ENCODE results near the gene RIOK3. TPM values are rescaled to one million over a fixed set of nuclear protein-coding genes. Genes with fewer than 3 reads are reported as not detected.

RIOK3 gene
- total and polyA plus RNA-seq, 9 donors = 59.6 to 87.9 (median 72.1) TPM

DNA sequence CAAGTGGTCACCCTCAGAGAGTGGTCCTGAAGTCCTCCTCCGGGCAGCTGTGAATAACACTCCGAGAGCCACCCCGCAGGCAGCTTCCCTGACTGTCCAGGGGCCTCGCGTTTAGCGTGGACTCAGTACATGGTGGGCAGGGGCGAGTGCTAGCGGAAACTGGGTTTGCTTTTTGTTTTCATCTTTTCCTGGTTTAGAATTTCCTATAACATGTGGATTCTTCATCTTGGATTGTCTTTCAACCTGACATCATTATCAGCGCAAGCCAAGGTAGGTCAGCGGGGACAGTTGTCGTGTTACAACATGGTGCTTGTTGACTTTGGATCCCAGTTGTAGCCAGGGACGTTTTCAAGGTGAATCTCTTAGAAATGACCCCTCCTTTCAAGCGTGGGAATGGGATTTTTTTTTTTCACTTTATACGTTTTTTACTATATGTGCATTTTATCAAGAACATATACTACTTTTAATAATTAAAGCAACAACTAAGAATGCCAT is 71.2 kb downstream of the RIOK3 start:
- WGBS (ENCODE audit: insufficient coverage) = 100% methylated on average over 4 of the region's 14 CpGs
- Histone ChIP-seq H3K36me3 (ENCODE audit: control insufficient read depth, insufficient read depth, low read length) (peaks cover 70% of the 10 kb centered on the region), H3K9me3 (replicated peaks; ENCODE audit: control insufficient read depth, low read depth, low read length) (no peaks in the 10 kb centered on the region), H3K4me1 (ENCODE audit: control insufficient read depth, insufficient read depth, low read length) (no peaks in the 10 kb centered on the region), H3K27ac (ENCODE audit: low read length) (no peak overlapping the region), H3K4me3 (ENCODE audit: low read length) (no peak overlapping the region), H3K27me3 (ENCODE audit: control insufficient read depth, insufficient read depth, low read length) (no peaks in the 10 kb centered on the region)
- no peak for DNase-seq

- Histone ChIP-seq H3K27ac (ENCODE audit: low read length) (no peak overlapping the region), H3K27me3 (ENCODE audit: control insufficient read depth, insufficient read depth, low read length) (no peaks in the 10 kb centered on the region), H3K9me3 (replicated peaks; ENCODE audit: control insufficient read depth, low read depth, low read length) (no peaks in the 10 kb centered on the region), H3K36me3 (ENCODE audit: control insufficient read depth, insufficient read depth, low read length) (peaks cover 67% of the 10 kb centered on the region), H3K4me1 (ENCODE audit: control insufficient read depth, insufficient read depth, low read length) (no peaks in the 10 kb centered on the region), H3K4me3 (ENCODE audit: low read length) (no peak overlapping the region)
- WGBS (ENCODE audit: insufficient coverage) = 68% methylated on average over 3 of the region's 5 CpGs
- DNase-seq = no peak
Measured at GRCh38 chr18:23526501-23527063, 73.5 kb downstream of the RIOK3 start.

DNA sequence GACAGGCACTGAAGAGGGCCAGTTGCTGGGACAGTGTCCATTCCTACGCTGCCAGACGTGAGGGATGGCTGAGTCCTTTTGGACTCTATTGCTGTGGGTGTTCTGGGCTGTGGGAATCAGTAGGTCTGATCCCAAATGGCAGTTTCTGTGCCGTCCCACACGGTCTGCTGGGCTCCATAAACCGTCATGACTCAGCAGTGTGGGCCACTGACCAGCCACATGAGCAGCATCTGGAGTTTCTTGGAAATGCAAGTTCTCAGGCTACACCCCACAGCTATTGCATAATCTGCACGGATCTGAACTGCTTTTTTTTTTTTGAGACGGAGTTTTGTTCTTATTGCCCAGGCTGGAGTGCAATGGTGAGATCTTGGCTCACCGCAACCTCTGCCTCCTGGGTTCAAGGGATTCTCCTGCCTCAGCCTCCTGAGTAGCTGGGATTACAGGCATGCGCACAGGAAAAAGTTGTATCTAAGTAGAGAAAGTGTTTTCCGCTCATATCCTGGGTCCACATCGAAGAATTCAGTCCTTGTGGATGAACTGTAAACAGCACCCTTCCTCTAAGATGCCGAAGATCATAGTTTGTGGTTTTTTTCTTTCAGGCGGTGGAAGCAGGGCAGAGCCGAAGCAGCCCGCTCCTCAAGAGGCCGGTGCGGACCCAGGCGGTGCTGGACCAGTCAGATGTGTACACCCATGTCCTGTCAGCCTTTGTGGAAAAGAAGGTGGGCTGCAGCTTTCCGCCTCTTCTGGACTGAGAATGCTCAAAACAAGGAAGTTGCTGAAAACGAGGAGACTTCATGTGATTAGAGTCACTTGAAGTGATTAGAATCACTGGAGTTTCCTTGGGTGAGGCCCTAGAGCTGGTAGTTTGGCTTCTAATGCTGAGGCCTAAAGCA is 75.7 kb downstream of the RIOK3 start:
- Histone ChIP-seq H3K27me3 (ENCODE audit: control insufficient read depth, insufficient read depth, low read length) (no peaks in the 10 kb centered on the region), H3K4me1 (ENCODE audit: control insufficient read depth, insufficient read depth, low read length) (no peaks in the 10 kb centered on the region), H3K9me3 (replicated peaks; ENCODE audit: control insufficient read depth, low read depth, low read length) (no peaks in the 10 kb centered on the region), H3K36me3 (ENCODE audit: control insufficient read depth, insufficient read depth, low read length) (peaks cover 66% of the 10 kb centered on the region), H3K27ac (ENCODE audit: low read length) (no peak overlapping the region), H3K4me3 (ENCODE audit: low read length) (no peak overlapping the region)
- WGBS (ENCODE audit: insufficient coverage) = 85% methylated on average over 16 of the region's 20 CpGs
- DNase-seq = no peak

DNA sequence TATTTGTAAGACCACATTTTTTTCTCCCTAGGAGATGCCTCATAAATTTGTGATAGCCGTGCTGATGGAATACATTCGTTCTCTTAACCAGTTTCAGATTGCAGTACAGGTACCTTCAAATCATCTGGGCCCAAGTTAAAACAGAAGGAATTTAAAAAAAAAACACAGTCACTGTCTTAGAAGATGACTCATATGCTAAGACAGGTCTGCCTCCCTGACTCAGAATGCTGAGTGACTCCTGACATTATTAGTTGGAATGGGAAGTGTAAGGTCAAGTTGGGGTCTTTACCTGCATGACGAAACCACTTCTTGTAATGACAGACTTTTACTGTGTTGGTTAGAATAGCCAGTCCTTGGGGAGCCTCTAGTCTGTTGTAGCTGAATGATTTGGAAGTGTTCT is 76.5 kb downstream of the RIOK3 start:
- H3K4me1 ChIP-seq (ENCODE audit: control insufficient read depth, insufficient read depth, low read length) = no peaks in the 10 kb centered on the region
- H3K9me3 ChIP-seq (replicated peaks; ENCODE audit: control insufficient read depth, low read depth, low read length) = no peaks in the 10 kb centered on the region
- 76% methylated on average over 2 of the region's 3 CpGs for WGBS (ENCODE audit: insufficient coverage)
- no peak for DNase-seq
- H3K27ac ChIP-seq (ENCODE audit: low read length) = no peak overlapping the region
- no peak overlapping the region for H3K4me3 ChIP-seq (ENCODE audit: low read length)
- H3K36me3 ChIP-seq (ENCODE audit: control insufficient read depth, insufficient read depth, low read length) = peaks cover 72% of the 10 kb centered on the region
- H3K27me3 ChIP-seq (ENCODE audit: control insufficient read depth, insufficient read depth, low read length) = no peaks in the 10 kb centered on the region

- Histone ChIP-seq H3K27ac (ENCODE audit: low read length) (no peak overlapping the region), H3K9me3 (replicated peaks; ENCODE audit: control insufficient read depth, low read depth, low read length) (no peaks in the 10 kb centered on the region), H3K27me3 (ENCODE audit: control insufficient read depth, insufficient read depth, low read length) (no peaks in the 10 kb centered on the region), H3K4me3 (ENCODE audit: low read length) (no peak overlapping the region), H3K36me3 (ENCODE audit: control insufficient read depth, insufficient read depth, low read length) (peaks cover 78% of the 10 kb centered on the region), H3K4me1 (ENCODE audit: control insufficient read depth, insufficient read depth, low read length) (no peaks in the 10 kb centered on the region)
- WGBS (ENCODE audit: insufficient coverage) = 80% methylated on average over 4 of the region's 7 CpGs
- no peak for DNase-seq
Measured at GRCh38 chr18:23530195-23530594, 77.1 kb downstream of the RIOK3 start.

GRCh38 chr18:23531912-23532311 is 78.8 kb downstream of the RIOK3 start:
- WGBS (ENCODE audit: insufficient coverage) = 91% methylated on average over 13 of the region's 13 CpGs
- Histone ChIP-seq H3K4me1 (ENCODE audit: control insufficient read depth, insufficient read depth, low read length) (peaks cover 15% of the 10 kb centered on the region), H3K4me3 (ENCODE audit: low read length) (no peak overlapping the region), H3K36me3 (ENCODE audit: control insufficient read depth, insufficient read depth, low read length) (peaks cover 78% of the 10 kb centered on the region), H3K9me3 (replicated peaks; ENCODE audit: control insufficient read depth, low read depth, low read length) (no peaks in the 10 kb centered on the region), H3K27me3 (ENCODE audit: control insufficient read depth, insufficient read depth, low read length) (no peaks in the 10 kb centered on the region), H3K27ac (ENCODE audit: low read length) (no peak overlapping the region)
- DNase-seq = no peak

Other genes starting within 250 kb of the RIOK3 start
- 9.7 TPM for gene RMC1, start 50.2 kb downstream of the RIOK3 start, total RNA-seq
- 10 to 100 TPM; 11.0 to 14.5 (median 13.3) TPM for gene RMC1, start 50.2 kb downstream of the RIOK3 start, polyA plus RNA-seq (ENCODE audit: insufficient read depth in 1 of 8, insufficient read length in 8 of 8, low replicate concordance in 1 of 8)
- 25.3 TPM for gene NPC1, start 133.2 kb downstream of the RIOK3 start, total RNA-seq
- gene NPC1, start 133.2 kb downstream of the RIOK3 start, polyA plus RNA-seq (ENCODE audit: insufficient read depth in 1 of 8, insufficient read length in 8 of 8, low replicate concordance in 1 of 8) = 10 to 100 TPM; 17.9 to 29.2 (median 25.6) TPM
- gene ANKRD29, start 209.6 kb downstream of the RIOK3 start, total RNA-seq = 4.0 TPM
- 1 to 10 TPM; 2.1 to 5.5 (median 3.2) TPM for gene ANKRD29, start 209.6 kb downstream of the RIOK3 start, polyA plus RNA-seq (ENCODE audit: insufficient read depth in 1 of 8, insufficient read length in 8 of 8, low replicate concordance in 1 of 8)
- 6.3 TPM for gene LAMA3, start 236.2 kb downstream of the RIOK3 start, total RNA-seq
- gene LAMA3, start 236.2 kb downstream of the RIOK3 start, polyA plus RNA-seq (ENCODE audit: insufficient read depth in 1 of 8, insufficient read length in 8 of 8, low replicate concordance in 1 of 8) = 1 to 10 TPM; 2.3 to 8.7 (median 3.5) TPM